CD4-positive, alpha-beta T cell treated with Interleukin-21 for 1 hour (primary cell): Measurements from ENCODE around the gene ECE2.
"Not testable (repeated sequence)": the region's sequence is repeated elsewhere in the genome, so short reads cannot be mapped to it uniquely, and the experiment has no call there.

Source experiments
- DNase-seq: peaks from one replicate; pipeline ENCODE4 v3.0.0-alpha.2; 2020

ECE2 gene

DNA sequence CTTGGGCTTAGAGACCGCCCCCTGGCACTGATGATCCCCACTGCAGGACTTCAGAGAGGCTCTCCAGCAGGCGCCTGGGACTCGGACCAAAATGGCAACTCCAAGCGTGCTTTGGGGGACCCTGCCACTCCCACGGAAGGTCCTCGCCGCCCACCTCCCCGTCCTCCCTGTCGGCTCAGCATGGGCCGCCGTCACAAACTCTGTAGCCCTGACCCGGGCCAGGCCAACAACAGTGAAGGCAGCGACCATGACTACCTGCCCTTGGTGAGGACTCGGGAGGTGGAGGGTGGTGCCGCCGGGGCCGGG, 34.7 kb upstream of the ECE2 start:
- DNase-seq, result no peak

DNA sequence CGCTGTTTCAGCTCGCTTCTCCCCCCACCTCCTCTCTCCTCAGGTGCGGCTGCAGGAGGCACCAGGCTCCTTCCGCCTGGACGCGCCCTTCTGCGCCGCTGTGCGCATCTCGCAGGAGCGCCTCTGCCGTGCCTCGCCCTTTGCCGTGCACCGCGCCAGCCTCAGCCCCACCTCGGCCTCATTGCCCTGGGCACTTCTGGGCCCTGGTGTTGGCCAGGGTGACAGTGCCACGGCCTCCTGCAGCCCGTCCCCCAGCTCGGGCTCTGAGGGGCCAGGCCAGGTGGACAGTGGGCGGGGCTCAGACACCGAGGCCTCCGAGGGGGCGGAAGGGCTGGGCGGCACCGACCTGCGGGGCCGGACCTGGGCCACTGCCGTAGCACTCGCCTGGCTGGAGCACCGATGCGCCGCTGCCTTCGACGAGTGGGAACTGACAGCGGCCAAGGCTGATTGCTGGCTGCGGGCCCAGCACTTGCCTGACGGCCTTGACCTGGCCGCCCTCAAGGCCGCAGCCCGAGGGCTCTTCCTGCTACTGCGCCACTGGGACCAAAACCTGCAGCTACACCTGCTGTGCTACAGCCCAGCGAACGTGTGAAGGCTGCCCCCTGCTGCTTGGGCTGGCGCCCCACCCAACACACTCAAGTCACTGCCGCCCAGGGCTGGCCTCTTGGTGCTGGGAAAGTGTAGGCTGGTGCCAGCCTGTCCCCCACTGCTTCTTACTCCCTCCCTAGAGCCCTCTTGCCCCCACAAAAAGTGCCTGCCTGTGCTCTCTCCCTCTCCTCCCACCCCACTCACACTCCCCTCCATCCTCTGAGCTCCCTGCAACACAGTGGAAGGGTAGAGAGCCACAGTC, 34.1 kb upstream of the ECE2 start:
- no peak for DNase-seq

DNA sequence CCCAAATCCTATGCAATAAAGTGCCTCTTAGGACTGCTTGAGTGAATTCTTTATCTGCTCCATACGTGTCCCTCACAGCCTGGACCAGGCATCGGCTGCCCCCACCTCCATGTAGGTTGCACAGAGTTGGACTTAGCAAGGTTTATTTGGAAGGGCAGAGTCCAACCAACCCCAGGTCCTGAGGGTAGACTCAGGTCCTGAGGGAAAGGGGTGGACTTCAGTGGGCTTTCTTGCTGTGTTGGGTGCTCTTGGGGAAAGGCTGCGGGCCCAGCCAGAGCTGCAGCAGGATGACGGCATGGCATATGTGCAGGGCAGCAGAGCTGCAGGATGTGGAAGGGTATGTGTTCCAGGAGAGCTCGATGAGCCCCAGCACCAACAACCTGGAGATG, 33.5 kb upstream of the ECE2 start:
- no peak for DNase-seq

DNA sequence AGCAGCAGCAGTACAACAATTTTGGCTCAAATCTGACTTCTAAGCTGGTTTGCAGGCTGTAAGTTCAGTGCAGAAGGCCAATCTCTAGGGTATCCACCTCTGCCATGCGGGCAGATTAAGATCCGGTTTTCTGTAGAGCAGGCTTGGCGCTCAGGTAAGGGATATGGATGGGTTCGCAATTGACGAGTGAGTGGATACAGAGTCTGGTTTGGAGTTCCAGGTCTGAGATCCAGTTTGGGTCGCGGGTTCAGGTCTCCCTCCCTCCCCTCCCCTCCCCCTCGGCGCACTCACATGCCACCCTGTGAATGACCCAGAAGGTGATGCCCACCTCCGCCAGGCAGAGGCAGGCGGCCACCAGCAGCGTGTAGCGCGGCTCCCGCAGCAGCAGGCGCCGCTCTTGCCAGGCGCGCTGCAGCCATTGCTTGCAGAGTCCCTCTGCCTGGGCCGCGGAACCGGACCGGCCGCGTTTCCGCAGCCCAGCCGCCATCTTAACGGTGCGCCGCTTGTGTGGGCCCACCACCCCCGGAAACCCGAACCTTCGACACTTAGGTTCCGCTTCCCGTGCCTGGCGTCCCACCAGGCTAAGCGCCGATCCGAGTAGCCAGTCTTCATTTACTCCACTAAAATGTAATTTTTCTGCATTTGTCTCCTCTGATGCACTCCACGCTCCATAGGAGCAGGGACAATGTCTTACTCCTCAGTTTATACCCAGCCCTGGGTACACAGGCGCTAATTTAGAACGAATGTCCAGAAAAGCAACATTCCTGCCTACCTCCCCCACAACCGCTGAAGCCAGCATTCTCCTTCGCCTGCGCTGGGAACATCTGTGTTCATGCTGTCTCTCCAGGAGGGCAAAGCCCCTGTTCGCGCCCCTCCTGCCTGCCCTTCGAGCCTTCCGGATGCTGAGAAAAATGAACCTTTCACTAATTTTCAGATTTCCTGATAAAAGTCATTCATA, 27.1 kb upstream of the ECE2 start, which contains the start of gene ALG3:
TSS of gene ALG3 (minus strand) at position 509 of the 958 bp plus-strand sequence. CDS start at position 487, 22 bp downstream.
- peak; percentile 89 for DNase-seq

DNA sequence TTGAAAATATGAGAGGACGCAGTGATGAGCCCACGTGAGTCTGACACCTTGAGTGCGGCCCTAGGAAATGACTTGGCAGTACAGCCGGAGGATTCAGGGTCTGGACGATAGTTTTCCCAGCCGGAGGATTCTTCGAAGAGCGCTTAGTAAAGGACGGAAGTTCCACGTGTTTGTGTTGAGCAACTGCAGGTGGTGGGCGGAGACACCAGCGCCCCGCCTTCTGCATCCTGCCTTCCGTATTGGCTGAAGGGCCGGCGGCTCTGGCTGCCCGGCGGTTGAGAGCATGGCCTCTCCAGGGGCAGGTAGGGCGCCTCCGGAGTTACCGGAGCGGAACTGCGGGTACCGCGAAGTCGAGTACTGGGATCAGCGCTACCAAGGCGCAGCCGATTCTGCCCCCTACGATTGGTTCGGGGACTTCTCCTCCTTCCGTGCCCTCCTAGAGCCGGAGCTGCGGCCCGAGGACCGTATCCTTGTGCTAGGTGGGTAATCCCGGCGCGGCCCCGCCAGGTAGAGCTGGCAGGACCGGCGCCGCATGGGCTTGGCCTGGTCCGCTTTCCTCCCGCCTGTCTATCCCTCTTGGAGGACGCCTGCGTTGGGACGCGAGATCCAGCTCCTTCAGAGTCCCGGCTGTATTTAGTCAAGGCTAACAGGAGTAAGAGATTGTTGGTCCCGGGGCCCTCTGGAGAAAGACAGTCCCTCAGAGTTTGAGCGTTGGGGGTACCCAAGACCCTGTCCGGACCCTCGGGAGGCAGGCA, 26.2 kb upstream of the ECE2 start, which contains the start of gene EEF1AKMT4:
TSS of gene EEF1AKMT4 (plus strand) at position 261 of the 755 bp plus-strand sequence. CDS start at position 284, 23 bp downstream.
- peak; percentile 98 for DNase-seq

DNA sequence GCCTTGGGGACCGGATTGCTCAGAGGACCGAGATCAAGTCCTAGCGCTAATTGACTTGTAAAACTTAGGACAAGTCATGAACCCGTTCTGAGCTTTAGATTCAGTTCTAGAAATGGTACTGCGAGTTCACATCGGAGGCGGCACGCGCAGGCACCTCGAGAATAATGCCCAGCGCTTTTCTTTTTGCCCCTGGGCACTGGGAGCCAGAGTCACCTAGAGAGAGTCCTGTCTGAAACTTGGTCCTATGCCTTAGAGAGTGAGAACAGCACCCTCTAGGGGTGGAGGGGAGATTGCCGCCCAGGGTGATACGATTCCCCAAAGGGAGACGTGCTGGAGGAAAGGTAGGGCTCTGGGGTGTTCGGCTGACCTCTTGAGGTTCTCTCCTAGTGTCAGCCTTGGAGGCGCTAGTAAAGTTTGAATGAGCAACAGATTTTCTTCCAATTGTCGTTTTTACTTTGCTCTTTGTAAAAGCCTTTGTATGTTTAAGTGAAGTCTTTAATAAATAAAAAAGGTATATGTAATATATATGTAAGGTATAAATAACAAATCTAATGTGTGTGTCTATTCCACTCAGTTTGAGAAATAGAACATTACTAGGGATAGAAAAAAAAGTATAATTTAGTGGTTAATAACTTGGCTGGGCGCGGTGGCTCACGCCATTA, 25.5 kb upstream of the ECE2 start:
- DNase-seq, result peak; percentile 91

DNA sequence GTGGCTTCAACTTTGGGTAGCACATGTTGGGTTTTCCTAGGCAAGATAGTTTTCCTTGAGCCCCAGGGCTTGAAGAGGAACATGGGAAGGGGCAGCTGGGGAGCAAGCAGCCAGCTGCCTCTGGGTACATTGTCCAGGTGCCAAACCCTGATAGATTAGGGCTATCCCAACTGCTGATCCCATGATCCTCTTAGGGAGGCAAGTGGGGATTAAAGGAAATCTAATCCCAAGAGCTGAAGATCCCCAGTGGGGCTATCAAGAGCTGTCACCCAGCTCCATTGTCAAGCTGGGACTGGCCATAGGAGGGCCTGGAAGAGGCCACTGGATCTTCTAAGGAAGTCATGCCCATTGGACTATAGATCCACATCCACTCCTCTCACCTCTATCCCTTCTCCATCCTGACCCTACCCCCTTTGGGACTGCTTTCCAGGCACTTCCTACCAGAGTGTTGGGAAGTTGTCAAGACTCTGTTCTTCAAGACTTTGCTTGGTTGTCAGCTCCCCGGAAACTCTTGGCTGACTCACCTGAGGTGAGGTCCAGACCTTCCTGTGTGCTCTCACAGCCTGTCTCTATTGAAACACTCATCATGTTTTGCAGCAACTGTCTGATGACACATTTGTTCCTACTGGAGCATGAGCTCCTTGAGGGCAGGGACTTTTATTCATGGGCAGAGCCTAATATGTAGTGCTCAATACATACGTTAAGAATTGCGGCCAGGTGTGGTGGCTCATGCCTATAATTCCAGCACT, 20.4 kb upstream of the ECE2 start:
- no peak for DNase-seq

DNA sequence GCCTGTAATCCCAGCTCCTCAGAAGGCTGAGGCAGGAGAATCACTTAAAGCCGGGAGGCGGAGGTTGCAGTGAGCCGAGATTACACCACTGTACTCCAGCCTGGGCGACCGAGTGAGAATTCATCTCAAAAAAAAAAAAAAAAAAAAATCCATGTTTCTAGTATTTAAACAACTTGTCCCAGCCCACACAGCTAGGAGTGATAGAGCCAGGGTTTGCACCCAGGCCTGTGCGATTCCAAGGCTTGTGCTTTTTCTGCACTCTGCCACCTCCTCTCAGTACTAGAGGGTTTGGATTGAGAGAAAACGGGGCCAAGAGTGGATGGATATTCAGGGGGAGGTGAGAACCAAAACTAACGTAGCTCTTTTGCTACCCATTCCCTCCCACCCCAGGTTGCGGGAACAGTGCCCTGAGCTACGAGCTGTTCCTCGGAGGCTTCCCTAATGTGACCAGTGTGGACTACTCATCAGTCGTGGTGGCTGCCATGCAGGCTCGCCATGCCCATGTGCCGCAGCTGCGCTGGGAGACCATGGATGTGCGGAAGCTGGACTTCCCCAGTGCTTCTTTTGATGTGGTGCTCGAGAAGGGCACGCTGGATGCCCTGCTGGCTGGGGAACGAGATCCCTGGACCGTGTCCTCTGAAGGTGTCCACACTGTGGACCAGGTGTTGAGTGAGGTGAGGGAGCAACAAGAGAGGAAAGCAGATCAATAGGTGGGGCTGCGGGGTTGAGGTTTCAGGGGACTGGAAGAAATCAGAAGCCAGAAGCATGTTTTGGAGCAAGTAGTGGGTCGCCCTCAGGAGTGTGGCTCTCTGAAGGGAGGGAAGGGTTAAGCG, 18.5 kb upstream of the ECE2 start:
- DNase-seq, result no peak

DNA sequence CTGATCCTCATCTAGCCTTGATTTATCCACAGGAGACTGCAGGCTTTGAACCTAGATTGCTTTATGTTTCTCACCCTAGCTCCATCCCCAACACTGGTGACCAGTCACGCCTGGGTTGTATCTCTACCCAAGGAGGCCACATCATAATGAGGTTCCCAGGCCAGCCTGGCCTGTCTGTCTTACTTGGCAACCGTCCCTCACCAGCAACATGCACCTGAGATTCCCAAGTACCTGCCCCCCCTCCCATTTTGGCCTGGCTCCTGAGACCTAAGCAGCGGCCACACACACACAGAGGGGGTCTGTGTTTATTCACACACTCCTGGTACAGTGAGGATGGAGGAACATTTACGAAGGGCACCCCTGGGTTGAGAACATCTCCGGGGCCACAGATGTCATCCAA, 16.9 kb upstream of the ECE2 start:
- no peak for DNase-seq

DNA sequence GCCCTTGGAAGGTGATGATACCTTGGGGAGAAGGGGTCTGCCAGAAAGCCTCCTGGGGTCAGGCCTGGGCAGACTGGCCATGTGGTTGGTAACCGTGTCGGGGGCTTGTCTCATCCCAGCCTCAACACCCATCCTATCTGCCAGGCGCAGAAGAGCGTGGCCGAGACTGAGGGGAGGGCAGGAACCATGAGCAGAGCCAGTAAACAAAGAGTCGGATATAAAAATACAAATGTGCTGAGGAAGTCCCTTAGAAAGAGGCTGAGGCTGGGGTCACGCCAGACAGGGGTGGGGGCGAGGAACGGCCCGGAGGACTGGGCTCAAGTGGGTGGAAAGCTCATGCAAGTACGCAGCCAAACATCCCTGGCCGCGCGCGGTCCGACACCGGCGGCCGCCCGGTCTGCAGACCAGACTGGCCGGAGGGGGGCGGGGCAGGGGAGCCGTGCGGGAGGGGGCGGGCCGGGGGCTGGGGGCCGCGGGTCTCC, 16.4 kb upstream of the ECE2 start:
- DNase-seq, result no peak

DNA sequence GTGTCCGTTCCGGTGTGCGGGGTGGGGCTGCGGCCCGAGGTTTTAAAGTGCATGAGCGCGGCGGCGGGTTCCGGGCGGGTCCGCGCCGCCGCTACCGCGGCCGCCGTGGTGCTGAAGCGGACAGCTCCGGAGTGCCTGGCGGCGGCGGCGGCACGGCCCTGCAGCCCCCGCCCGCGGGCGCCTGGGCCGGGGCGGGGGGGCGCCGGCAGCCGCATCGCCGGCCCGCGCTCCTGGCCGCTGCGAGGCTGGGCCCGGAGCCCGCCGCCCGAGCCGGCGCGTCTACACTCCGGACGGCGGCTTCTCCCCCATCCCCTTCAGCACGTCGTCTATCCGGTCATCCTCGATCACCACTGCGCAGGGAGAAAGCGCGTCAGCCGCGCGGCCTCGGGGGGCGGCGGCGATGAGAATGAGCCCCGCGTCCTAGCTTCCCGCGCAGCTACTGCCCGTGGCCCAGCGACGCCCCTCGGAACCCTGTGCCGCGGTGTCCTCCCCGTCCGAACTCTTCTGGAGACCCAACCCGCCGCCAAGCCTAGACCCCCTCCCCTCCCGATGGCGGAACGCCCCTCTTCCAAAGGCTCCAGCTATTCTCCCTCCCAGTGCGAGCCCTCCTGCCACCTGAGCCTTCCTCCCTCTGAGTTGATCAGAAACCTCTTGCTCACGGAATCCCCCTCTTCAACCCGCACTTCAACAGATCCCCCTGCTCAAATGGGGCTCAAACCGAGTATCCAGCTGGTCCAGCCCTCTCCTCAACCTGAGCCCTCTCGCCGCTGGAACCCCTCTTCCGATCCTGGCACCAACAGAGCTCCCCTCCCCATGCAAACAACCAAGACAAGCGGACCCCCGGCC, 15.7 kb upstream of the ECE2 start:
- peak; percentile 40 for DNase-seq

DNA sequence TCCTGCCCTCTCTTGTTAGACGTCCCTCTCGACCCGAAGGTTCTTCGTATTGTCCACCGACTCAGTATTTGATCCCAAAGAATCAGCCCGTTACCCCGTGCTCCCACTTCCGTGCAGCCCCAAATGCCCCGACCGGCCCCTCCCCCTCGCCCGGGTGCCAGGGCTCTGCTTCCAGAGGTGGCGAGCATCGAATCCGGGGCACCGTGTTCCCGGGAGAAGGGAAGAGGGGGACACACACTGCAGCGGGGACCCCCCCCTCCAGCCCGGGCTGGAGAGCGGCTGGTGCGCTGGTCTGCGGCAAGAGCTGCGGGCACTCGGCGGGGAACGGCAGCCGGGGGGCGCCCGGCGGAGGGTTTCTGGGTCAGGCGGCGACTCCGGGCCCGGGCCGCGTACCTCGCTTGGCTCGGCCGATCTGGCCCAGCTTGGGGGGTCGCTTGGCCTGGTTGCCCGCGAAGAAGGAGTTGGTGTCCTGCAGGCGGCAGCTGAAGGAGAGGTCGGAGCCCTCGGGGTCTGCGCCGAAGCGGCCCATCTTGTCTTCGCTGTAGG, 15.0 kb upstream of the ECE2 start:
- DNase-seq, result no peak

DNA sequence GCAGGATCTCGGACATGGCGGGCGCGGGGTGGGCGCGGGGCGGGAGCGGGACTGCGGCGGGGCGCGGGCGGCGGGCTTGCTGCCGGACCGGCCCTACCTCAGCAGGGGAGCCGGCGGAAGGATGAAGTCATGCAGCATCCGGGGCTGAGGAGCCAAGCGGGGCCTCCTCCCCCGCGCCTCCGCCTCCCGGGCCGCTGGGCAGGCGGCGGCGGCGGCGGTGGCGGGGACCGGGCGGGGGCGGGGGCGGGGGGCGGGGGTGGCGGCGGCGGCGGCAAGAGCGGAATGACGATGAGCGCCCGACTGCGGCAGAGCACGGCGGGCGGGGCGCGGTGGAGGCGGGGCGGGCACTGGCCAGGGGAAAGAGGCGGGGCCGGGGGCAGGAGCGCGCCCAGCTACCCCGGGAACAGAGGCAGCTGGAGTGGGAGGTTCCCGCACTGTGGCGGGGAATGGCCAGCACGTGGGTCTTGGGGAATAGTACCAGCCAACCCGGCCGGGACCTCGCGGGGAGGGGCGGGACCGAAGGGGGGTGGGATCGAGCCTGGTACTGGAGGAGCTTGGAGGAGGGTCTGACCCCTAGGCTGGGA, 14.5 kb upstream of the ECE2 start, which contains the start of gene CAMK2N2:
TSS of gene CAMK2N2 (minus strand) at position 284 of the 584 bp plus-strand sequence. CDS start at position 16, 268 bp downstream.
- DNase-seq, result peak; percentile 71

DNA sequence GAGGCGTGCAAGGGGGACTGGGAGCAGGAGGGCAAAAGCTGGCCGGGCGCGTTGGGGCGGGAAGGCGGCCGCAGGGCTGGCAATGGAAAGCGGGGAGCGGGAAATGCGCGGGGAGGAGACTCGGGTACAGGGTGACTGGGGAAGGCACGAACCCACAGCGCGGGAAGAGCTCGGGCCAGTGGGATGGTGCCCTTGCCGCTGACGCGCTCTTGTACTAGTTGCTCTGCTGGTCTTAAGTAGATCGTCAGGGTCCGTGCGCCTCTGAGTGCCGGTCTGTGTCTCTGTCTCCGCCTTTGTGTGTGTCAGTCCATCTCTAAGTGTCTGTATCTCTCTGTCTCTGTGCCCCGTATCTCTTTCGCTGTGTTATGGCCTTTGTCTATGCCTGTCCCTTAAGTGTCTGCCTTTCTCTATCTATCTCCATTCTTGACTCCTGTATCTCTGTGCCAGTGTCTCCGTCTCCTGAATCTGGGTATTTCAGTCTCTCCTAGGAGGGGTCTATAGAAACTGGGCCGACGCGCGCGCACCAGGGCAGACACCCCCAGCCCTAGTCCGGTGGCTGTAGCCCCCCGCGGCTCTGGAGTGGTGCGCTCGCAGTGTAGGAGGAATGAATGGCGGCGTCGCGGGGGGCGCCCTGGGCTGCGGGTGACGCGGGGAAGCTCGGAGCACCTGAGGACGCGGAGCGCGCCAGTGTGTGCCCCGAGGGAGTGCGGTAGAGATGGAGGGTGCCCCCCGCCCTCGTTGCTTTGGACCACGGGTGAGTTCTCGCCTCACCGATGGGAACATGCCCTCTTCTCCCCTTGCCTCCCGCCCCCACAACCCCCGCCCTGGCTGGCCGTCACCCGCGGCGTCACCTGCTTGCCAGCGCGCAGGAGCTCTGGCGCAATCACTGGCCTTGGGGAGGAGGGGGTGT, 13.7 kb upstream of the ECE2 start:
- DNase-seq, result no peak

DNA sequence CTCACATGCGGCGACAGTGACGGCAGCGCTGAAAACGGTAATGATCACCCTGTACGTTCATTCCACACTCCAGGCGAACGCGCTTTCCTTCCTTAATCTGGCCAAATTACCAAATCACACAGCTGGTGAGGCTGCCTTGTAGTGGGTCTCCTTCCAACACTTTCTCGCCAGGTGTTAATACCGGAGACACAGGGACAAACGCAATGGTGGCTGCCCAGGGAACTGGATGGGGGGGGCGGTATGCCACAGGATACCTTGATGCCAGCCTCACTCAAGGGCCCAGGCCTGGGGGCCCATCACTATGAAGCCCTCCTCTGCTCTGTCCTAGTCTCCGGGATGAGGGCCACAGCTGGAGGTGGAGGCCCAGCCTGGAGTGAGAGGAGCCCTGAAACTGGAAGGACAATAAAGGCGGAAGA, 13.1 kb upstream of the ECE2 start:
- no peak for DNase-seq

DNA sequence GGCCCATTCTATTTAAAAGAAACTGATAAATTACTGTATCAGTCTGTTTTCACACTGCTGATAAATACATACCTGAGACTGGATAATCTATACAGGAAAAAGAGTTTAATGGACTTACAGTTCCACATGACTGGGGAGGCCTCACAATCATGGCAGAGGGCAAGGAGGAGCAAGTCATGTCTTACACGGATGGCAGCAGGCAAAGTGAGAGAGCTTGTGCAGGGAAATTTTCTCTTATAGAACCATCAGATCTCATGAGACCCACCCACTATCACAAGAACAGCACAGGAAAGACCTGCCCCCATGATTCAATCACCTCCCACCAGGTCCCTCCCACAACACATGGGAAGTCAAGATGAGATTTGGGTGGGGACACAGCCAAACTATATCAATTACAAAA, 8.6 kb upstream of the ECE2 start:
- not testable (repeated sequence) for DNase-seq

DNA sequence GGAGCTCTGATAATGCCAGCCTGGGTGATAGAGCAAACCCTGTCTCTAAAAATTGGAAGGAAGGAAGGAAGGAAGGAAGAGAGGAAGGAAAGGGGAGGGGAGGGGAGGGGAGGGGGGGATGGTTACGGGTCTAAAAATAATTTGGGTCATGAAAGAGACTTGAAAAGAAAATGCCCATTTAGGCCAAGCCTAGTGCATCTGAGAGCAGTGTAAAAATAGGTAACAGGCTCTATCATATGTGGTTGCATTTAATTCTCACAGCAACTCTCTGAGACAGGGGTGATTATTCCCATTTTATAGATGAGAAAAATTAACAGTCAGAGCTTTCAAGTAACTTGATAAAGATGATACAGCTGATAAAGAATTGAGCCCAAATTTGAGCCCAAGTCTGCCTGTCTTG, 3.6 kb upstream of the ECE2 start:
- DNase-seq, result no peak

DNA sequence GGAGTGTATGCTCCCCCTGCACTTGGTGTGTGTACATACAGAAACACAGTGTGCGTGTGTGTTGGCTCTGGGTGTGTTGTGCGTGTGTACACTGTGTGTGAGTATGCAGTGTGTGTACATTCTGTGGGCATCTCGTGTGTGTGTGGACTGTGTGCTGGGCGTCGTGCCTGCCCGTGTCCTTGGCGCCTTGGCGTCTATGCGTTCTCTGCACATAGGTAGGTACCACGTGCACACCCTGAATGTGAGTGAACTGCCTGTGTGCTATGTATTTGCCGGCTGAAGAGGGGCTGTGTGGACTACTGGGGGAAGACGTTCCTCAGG, 481 bp upstream of the ECE2 start:
- DNase-seq, result no peak
